ENCODE data around the gene VPS39. TPM values are rescaled to one million over a fixed set of nuclear protein-coding genes. Genes with fewer than 3 reads are reported as not detected.

The VPS39 gene
- total RNA-seq, 1 donor: 69.1 TPM

GRCh38 chr15:42133886-42134502, 74.1 kb downstream of the VPS39 start:
- Histone ChIP-seq H3K36me3 (ENCODE audit: insufficient read depth, low read length) (no peaks in the 10 kb centered on the region), H4K20me1 (ENCODE audit: insufficient read depth, low read length) (no peaks in the 10 kb centered on the region), H2AFZ (ENCODE audit: low read length) (no peak overlapping the region), H3K27ac (ENCODE audit: low read depth, low read length) (no peak overlapping the region), H3K79me2 (ENCODE audit: insufficient read depth, low read length) (no peaks in the 10 kb centered on the region), H3K9me3 (ENCODE audit: low read depth, low read length) (no peaks in the 10 kb centered on the region), H3K4me2 (ENCODE audit: insufficient read depth, low read length) (no peak overlapping the region), H3K4me3 (ENCODE audit: insufficient read depth, low read length) (no peak overlapping the region), H3K4me1 (ENCODE audit: insufficient read depth, low read length) (no peaks in the 10 kb centered on the region), H3K27me3 (ENCODE audit: insufficient read depth, low read length) (peaks cover 40% of the 10 kb centered on the region)
- TF ChIP-seq CTCF (IDR thresholded peaks at IDR 0.05; ENCODE audit: extremely low read depth, low read depth, low read length): peak; percentile 73
- peak; percentile 87 for DNase-seq (ENCODE audit: insufficient read length, low spot score, missing footprints)

GRCh38 chr15:42133356-42133755, 74.7 kb downstream of the VPS39 start:
- TF ChIP-seq CTCF (IDR thresholded peaks at IDR 0.05; ENCODE audit: extremely low read depth, low read depth, low read length): no peak
- no peaks in the 10 kb centered on the region for H3K79me2 ChIP-seq (ENCODE audit: insufficient read depth, low read length)
- no peak overlapping the region for H2AFZ ChIP-seq (ENCODE audit: low read length)
- no peak for DNase-seq (ENCODE audit: insufficient read length, low spot score, missing footprints)
- H3K4me3 ChIP-seq (ENCODE audit: insufficient read depth, low read length): no peak overlapping the region
- no peaks in the 10 kb centered on the region for H3K9me3 ChIP-seq (ENCODE audit: low read depth, low read length)
- H4K20me1 ChIP-seq (ENCODE audit: insufficient read depth, low read length): no peaks in the 10 kb centered on the region
- H3K4me1 ChIP-seq (ENCODE audit: insufficient read depth, low read length): no peaks in the 10 kb centered on the region
- H3K27ac ChIP-seq (ENCODE audit: low read depth, low read length): no peak overlapping the region
- H3K36me3 ChIP-seq (ENCODE audit: insufficient read depth, low read length): no peaks in the 10 kb centered on the region
- no peak overlapping the region for H3K4me2 ChIP-seq (ENCODE audit: insufficient read depth, low read length)
- peaks cover 35% of the 10 kb centered on the region for H3K27me3 ChIP-seq (ENCODE audit: insufficient read depth, low read length)

GRCh38 chr15:42131826-42132806, 76.0 kb downstream of the VPS39 start:
- Histone ChIP-seq H3K27me3 (ENCODE audit: insufficient read depth, low read length) (peaks cover 40% of the 10 kb centered on the region), H3K4me2 (ENCODE audit: insufficient read depth, low read length) (no peak overlapping the region), H3K79me2 (ENCODE audit: insufficient read depth, low read length) (no peaks in the 10 kb centered on the region), H2AFZ (ENCODE audit: low read length) (no peak overlapping the region), H3K9me3 (ENCODE audit: low read depth, low read length) (no peaks in the 10 kb centered on the region), H3K36me3 (ENCODE audit: insufficient read depth, low read length) (no peaks in the 10 kb centered on the region), H3K4me1 (ENCODE audit: insufficient read depth, low read length) (no peaks in the 10 kb centered on the region), H4K20me1 (ENCODE audit: insufficient read depth, low read length) (no peaks in the 10 kb centered on the region), H3K4me3 (ENCODE audit: insufficient read depth, low read length) (no peak overlapping the region), H3K27ac (ENCODE audit: low read depth, low read length) (no peak overlapping the region)
- peak; percentile 10 for DNase-seq (ENCODE audit: insufficient read length, low spot score, missing footprints)
- TF ChIP-seq CTCF (IDR thresholded peaks at IDR 0.05; ENCODE audit: extremely low read depth, low read depth, low read length): no peak

GRCh38 chr15:42131006-42131405, 77.1 kb downstream of the VPS39 start:
- Histone ChIP-seq H3K79me2 (ENCODE audit: insufficient read depth, low read length) (no peaks in the 10 kb centered on the region), H3K4me1 (ENCODE audit: insufficient read depth, low read length) (no peaks in the 10 kb centered on the region), H2AFZ (ENCODE audit: low read length) (no peak overlapping the region), H3K4me2 (ENCODE audit: insufficient read depth, low read length) (no peak overlapping the region), H4K20me1 (ENCODE audit: insufficient read depth, low read length) (no peaks in the 10 kb centered on the region), H3K27me3 (ENCODE audit: insufficient read depth, low read length) (peaks cover 40% of the 10 kb centered on the region), H3K4me3 (ENCODE audit: insufficient read depth, low read length) (no peak overlapping the region), H3K27ac (ENCODE audit: low read depth, low read length) (no peak overlapping the region), H3K36me3 (ENCODE audit: insufficient read depth, low read length) (no peaks in the 10 kb centered on the region), H3K9me3 (ENCODE audit: low read depth, low read length) (no peaks in the 10 kb centered on the region)
- TF ChIP-seq CTCF (IDR thresholded peaks at IDR 0.05; ENCODE audit: extremely low read depth, low read depth, low read length): no peak
- DNase-seq (ENCODE audit: insufficient read length, low spot score, missing footprints): no peak

Data from osteoblast (primary cell).